Skin epidermis (tissue), 12 donors: ENCODE measurements around the gene PTPRM.

Source experiments
- H3K27ac ChIP-seq, 21 experiments: fragments of 200-600 bp; sonication (generic) in 11 of 21; one replicate each; pipeline ENCODE4 v1.5.0; 2020; ENCODE audit warnings: mild to moderate bottlenecking in 3 of 21, inconsistent platforms in 2 of 21, moderate library complexity in 2 of 21
- H3K4me3 ChIP-seq, 7 experiments: fragments of 200-600 bp; sonication (generic) in 2 of 7; one replicate each; pipeline ENCODE4 v1.5.0; 2020; ENCODE audit warnings: inconsistent platforms in 2 of 7, mild to moderate bottlenecking in 2 of 7, moderate library complexity in 1 of 7

PTPRM gene

DNA sequence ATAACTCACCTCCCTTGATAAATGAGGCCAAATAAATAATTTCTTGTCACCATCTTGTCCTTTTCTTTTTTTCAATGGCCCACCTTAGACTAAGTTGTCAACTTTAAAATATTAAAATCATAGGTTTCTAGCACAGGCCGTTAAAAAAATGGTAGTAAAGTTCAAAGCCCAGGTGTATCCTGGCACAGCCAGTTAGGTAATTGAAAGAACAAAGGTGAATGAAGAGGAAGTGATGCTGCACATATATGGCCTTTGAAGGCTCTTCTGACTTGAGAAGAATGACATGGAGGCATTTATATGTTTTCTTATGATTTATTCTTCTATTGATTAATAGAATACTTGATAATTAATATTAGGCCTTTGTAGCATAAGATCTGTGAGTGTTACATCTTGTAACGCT is 208.7 kb downstream of the PTPRM start:
- no peak overlapping the region for H3K27ac ChIP-seq
- no peak overlapping the region for H3K4me3 ChIP-seq

DNA sequence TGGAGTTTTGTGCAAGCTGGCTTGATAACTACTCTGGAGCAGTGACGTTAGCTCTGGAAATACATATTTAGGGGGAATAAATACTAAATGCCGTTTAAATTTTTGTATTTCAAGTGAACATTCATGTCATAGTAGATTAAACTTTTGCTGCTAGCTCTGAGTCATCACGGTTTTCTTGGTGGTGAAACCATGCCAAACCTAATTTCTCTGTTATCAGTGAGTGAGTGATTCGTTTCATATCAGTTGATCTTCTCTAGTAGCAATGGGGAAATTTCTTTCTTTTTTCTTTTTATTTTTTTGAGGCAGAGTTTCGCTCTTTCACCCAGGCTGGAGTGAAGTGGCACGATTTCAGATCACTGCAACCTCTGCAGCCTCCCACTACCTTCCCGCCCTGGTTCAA is 211.1 kb downstream of the PTPRM start:
- Histone ChIP-seq H3K4me3 (no peak overlapping the region), H3K27ac (no peak overlapping the region)

- H3K4me3 ChIP-seq = no peak overlapping the region
- no peak overlapping the region for H3K27ac ChIP-seq
These were observed 212.1 kb downstream of the PTPRM start for GRCh38 chr18:7779211-7779610.

DNA sequence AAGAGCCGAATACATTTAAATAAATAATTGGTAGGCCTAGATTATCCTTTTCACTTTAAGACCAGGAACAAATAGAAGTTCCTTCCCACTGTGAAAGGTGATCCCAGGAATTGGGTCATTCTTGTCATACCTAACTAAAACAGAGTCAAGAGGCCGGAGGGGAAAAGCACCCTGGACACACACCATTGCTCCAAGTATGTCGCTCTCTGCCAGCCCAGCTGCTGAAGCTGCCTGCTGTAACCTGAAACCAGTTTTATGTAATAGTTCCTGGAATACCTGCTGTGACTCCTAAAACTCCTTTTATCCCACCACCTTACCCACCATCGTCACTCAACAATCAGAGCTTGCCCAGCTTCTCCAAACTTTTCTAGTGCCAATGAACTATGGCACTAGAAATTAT is 217.1 kb downstream of the PTPRM start:
- Histone ChIP-seq H3K27ac (no peak overlapping the region), H3K4me3 (no peak overlapping the region)

GRCh38 chr18:7786569-7786968 is 219.5 kb downstream of the PTPRM start:
- Histone ChIP-seq H3K27ac (no peak overlapping the region), H3K4me3 (no peak overlapping the region)

- Histone ChIP-seq H3K4me3 (no peak overlapping the region), H3K27ac (no peak overlapping the region)
These were observed 220.2 kb downstream of the PTPRM start for GRCh38 chr18:7787339-7787738.

DNA sequence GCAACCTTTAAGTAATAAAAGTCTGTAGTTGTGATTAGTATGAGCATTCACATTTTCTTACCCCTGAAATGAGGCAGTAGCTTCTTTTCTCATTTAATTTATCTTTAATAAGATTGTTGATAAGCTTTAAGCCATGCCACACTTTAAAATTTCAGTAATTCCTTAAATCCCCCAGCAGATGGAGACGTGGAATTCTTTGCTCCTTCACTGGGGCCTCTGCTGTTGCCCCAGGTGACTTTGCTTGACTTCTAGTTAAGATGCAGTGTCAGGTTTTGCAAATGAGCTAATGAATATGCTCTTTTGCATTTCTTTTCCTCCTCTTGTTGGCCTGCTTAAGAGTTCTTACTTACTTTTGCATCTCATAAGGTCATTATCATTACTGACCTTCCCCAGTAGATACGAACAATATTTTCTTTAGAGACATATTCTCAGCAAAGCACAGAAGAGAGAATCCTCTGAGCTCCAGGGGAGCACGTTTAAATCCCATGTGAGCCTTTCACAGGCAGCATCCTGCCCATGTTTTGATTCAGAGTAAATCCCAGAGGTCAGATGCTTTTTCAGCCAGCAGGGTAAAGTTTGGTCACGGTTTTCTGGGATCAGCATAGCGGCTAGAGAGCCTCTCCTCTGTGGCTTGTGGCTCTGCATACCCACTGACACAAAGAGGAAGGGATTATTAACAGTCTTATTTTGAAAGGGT is 222.9 kb downstream of the PTPRM start:
- Histone ChIP-seq H3K27ac (no peak overlapping the region), H3K4me3 (no peak overlapping the region)

DNA sequence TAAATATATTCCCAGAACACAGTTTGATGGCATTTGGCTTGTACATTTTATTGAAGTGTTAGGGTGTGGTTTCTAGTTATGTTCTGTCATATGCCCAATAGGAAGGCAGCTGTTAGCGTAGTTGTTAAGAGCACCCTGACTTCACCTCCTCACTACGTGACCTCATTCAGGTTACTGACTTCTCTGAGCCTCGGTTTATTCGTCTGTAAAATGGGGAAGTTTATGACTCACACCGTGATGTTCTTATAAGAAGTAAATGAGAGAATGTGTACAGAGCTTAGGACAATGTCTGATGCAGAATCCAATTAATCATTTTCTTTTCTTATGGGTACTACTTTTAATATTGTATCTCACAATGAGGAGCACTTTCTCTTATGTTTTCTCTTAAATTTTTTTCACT is 226.0 kb downstream of the PTPRM start:
- H3K4me3 ChIP-seq = no peak overlapping the region
- no peak overlapping the region for H3K27ac ChIP-seq

- Histone ChIP-seq H3K27ac (no peak overlapping the region), H3K4me3 (no peak overlapping the region)
These were observed 236.9 kb downstream of the PTPRM start for GRCh38 chr18:7803956-7804469.

DNA sequence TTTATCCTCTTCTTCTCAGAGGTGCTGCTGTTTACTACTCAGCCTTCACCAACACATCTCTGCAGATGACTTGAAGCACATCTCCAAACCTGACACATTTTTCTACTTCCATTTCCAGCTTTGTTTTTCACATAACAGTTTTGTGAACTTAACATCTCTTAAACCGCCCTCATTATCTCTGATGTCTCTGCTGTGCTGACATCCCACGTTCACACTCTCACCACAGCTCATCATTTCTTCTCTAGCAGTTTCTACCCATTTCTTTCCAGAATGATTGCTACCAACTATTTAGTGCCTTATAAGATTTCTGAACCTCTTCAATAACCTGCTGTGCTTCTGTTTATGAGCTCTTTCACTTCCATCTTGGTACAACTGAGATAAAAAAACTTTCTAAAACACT is 238.0 kb downstream of the PTPRM start:
- no peak overlapping the region for H3K27ac ChIP-seq
- no peak overlapping the region for H3K4me3 ChIP-seq

DNA sequence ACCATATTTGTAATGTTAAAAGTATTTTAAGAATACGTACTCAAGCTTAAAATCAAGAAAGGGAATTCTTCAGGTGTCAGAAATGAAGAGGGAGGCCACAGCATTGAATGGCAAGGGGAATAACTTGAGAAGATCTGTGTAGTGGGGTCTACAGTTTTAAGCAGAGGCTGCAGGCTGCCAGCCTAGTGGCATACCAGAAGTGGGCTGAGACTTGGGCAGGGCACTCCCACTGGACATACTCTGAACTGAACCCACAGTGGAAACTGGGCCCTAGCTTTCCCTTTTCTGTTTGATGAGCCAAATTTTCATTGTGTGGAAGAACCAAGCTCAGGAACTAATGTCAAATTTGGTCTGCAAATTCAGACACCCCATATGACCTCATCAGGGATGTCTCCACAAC is 238.8 kb downstream of the PTPRM start:
- Histone ChIP-seq H3K4me3 (no peak overlapping the region), H3K27ac (no peak overlapping the region)

GRCh38 chr18:7807936-7808453 is 240.9 kb downstream of the PTPRM start:
- H3K27ac ChIP-seq = no peak overlapping the region
- no peak overlapping the region for H3K4me3 ChIP-seq

DNA sequence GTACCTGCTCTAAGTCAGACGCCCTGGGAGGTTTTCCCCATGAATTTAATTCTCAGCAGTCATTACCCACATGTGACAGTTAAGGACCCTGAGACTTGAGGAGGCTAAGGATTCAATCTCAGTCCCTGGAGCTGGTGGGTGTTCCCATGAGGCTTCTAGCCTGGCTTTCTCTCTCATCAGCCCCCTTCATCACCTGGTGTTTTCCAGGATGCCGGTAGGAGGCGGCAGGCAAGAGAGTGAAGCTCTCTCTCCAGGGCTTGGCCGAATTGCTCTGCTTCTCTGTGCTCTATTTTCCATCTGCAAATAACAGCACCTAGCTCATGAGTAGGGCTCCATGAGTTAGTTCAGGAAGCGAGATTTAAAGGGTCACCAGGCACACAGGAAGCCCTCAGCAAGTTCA is 241.9 kb downstream of the PTPRM start:
- H3K27ac ChIP-seq = no peak overlapping the region
- H3K4me3 ChIP-seq = no peak overlapping the region

GRCh38 chr18:7809455-7809854 is 242.3 kb downstream of the PTPRM start:
- no peak overlapping the region for H3K27ac ChIP-seq
- H3K4me3 ChIP-seq = no peak overlapping the region

- no peak overlapping the region for H3K4me3 ChIP-seq
- H3K27ac ChIP-seq = no peak overlapping the region
These were observed 242.9 kb downstream of the PTPRM start for GRCh38 chr18:7809978-7810377.

- Histone ChIP-seq H3K4me3 (no peak overlapping the region), H3K27ac (no peak overlapping the region)
These were observed 245.4 kb downstream of the PTPRM start for GRCh38 chr18:7812431-7813063.

- Histone ChIP-seq H3K4me3 (no peak overlapping the region), H3K27ac (no peak overlapping the region)
These were observed 246.0 kb downstream of the PTPRM start for GRCh38 chr18:7813131-7813530.

DNA sequence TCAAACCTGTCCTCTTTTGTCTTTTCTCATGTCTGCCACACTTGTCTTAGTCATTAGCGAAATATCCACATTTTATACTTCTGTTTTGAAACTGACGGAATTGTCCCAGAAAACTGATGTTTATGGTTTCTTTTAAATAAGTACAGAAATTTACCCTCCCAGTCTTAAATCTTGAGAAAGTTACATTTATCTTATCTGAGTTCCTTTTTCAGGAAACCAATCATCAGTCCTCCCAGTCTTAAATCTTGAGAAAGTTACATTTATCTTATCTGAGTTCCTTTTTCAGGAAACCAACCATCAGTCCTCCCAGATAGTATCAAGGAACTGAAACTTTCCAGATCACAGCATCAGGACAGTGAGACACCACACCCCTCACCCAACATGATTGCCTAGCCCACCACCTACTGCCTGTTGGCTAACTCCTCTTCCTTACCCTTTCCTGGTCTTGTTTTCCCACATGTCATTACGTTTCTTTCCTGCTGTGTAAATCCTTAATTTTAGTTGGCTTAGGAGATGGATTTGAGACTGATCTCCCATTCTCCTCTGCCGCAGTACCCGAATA is 247.7 kb downstream of the PTPRM start:
- H3K4me3 ChIP-seq = no peak overlapping the region
- H3K27ac ChIP-seq = no peak overlapping the region

DNA sequence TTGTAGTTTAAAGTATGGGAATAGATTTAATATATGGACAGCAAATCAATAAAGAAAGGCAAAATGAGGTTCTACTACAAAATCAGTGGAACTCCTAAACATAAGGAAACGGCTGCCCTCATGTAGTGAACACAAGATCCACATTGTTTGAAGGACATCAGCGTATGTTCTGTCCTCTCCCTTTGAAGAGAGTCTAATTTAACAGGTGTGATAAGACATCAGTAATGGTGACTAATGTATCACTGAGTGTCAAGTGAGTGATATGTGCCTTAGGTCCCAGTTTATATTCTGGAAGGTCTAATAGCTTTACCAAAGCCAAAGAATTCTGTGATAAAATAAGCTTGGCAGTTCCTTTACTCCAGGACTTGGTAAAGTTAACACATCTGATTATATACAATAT is 248.7 kb downstream of the PTPRM start:
- Histone ChIP-seq H3K4me3 (no peak overlapping the region), H3K27ac (no peak overlapping the region)

- Histone ChIP-seq H3K27ac (no peak overlapping the region), H3K4me3 (no peak overlapping the region)
These were observed 250.6 kb downstream of the PTPRM start for GRCh38 chr18:7817575-7818230.

GRCh38 chr18:7821784-7822183 is 254.7 kb downstream of the PTPRM start:
- Histone ChIP-seq H3K4me3 (no peak overlapping the region), H3K27ac (no peak overlapping the region)
